PC-3 (cell line): ENCODE data around the gene PIGW. TPM values are rescaled to one million over a fixed set of nuclear protein-coding genes. Genes with fewer than 3 reads are reported as not detected.

Experiments
- ATAC-seq: fragments of 200-7000 bp; cut with Tn5 transposase; 2 replicates; pipeline ENCODE4 v1.9.1; 2020; ENCODE audit warnings: mild to moderate bottlenecking, moderate library complexity
- BruUV-seq: library from RNA; stranded (reverse); fragments of 400-500 nt; replicated peaks from 2 replicates; lab custom pipeline; 2021; lab: Mats Ljungman, UMichigan
- CTCF ChIA-PET: fragments of 300-600 bp; sonication (Branson Sonifier 250); formaldehyde crosslinking; loops from one replicate; lab custom pipeline; 2022; ENCODE audit warnings: antibody characterized with exemption; lab: Charles Lee
- POLR2A ChIA-PET: fragments of 300-600 bp; sonication (Branson Sonifier 250); formaldehyde crosslinking; loops from one replicate; lab custom pipeline; 2022; ENCODE audit warnings: antibody characterized with exemption; ENCODE audit not compliant: unreplicated experiment; lab: Charles Lee
- DNase-seq: peaks from one replicate; pipeline ENCODE4 v3.0.0-alpha.2; 2015
- H2AFZ ChIP-seq: fragments of 300-600 bp; sonication (generic); 2 replicates; pipeline ENCODE4 v1.6.0; 2016; ENCODE audit warnings: antibody characterized with exemption, low read length
- H3F3A ChIP-seq: fragments of 300-600 bp; sonication (generic); one replicate; pipeline ENCODE4 v1.6.0; 2017; ENCODE audit warnings: antibody characterized with exemption, low read length, control low read depth, mild to moderate bottlenecking; ENCODE audit not compliant: unreplicated experiment
- H3K27ac ChIP-seq: fragments of 300-600 bp; sonication (generic); 2 replicates; pipeline ENCODE4 v1.5.1; 2016; ENCODE audit warnings: mild to moderate bottlenecking, low read length
- H3K27me3 ChIP-seq: fragments of 300-600 bp; sonication (generic); 2 replicates; pipeline ENCODE4 v1.6.1; 2016; ENCODE audit warnings: low read length, mixed read lengths
- H3K36me3 ChIP-seq: fragments of 300-600 bp; sonication (generic); 2 replicates; pipeline ENCODE4 v1.6.1; 2016; ENCODE audit warnings: low read depth, mixed run types, low read length, mixed read lengths
- H3K4me1 ChIP-seq: fragments of 300-600 bp; sonication (generic); 2 replicates; pipeline ENCODE4 v1.5.1; 2016; ENCODE audit warnings: low read length; ENCODE audit not compliant: insufficient read depth
- H3K4me2 ChIP-seq: fragments of 300-600 bp; sonication (generic); 2 replicates; pipeline ENCODE4 v1.6.0; 2016; ENCODE audit warnings: low read length
- H3K4me3 ChIP-seq: fragments of 300-600 bp; sonication (generic); 2 replicates; pipeline ENCODE4 v1.5.1; 2016; ENCODE audit warnings: mild to moderate bottlenecking, low read length, mixed read lengths
- H3K79me2 ChIP-seq: fragments of 300-600 bp; sonication (generic); 2 replicates; pipeline ENCODE4 v1.6.1; 2017; ENCODE audit warnings: low read length, mixed read lengths
- H3K9ac ChIP-seq: fragments of 300-600 bp; sonication (generic); 2 replicates; pipeline ENCODE4 v1.6.0; 2016; ENCODE audit warnings: mild to moderate bottlenecking, low read length
- H3K9me2 ChIP-seq: fragments of 300-600 bp; sonication (generic); replicated peaks from 2 replicates; pipeline ENCODE4 v1.6.1; 2016; ENCODE audit warnings: mixed run types, low read length, mixed read lengths
- H3K9me3 ChIP-seq: fragments of 300-600 bp; sonication (generic); 2 replicates; pipeline ENCODE4 v1.6.1; 2016; ENCODE audit warnings: low read length, mixed read lengths
- H4K20me1 ChIP-seq: fragments of 300-600 bp; sonication (generic); 2 replicates; pipeline ENCODE4 v1.6.1; 2016; ENCODE audit warnings: low read length, mixed read lengths
- EZH2 ChIP-seq: fragments of 300-600 bp; sonication (generic); IDR thresholded peaks from one replicate; pipeline ENCODE4 v1.6.1; 2017; ENCODE audit warnings: antibody characterized with exemption, mild to moderate bottlenecking, low read length; ENCODE audit not compliant: unreplicated experiment
- EZH2phosphoT487 ChIP-seq: fragments of 300-600 bp; sonication (generic); IDR thresholded peaks from 2 replicates; pipeline ENCODE4 v1.6.1; 2018; ENCODE audit warnings: mild to moderate bottlenecking, antibody characterized with exemption, low read length, borderline replicate concordance
- intact Hi-C: fragments of 100-400 bp; cut with micrococcal nuclease; formaldehyde crosslinking; loops from 2 replicates; pipeline ENCODE4 v1.9.0; 2023
- total RNA-seq: library from RNA; depleted of rRNA; stranded (reverse); fragments of >200 nt; gene quantifications from 2 replicates; pipeline ENCODE4 v1.2.3, GENCODE V29; 2014
- TF ChIP-seq, protein P1 (sequence below): fragments of 300-600 bp; sonication (generic); conservative IDR thresholded peaks from 2 replicates; pipeline ENCODE4 v1.5.1; 2017; ENCODE audit warnings: antibody characterized with exemption, low read depth, mild to moderate bottlenecking, low read length

The PIGW gene
- total RNA-seq, 1 experiment from 2014 or later = 8.0 TPM

DNA sequence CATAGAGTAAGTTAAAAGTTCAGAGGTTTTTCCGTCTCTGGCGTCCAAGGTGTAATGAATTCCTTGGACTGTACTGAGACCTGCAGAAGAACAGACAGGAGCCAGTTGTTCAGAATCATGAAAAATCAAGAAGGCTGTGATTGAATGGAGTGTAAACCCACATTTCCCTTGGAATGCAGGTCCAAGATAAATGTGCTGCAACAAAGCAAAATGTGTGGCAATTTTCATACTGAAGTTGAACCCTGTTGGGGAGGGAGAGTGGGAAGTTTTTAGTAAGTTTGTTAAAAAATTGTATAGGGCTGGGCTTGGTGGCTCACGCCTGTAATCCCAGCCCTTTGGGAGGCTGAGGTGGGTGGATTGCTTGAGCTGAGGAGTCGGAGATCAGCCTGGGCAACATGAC lies 31.3 kb downstream of the PIGW start:
- H3K4me2 ChIP-seq = no peak overlapping the region
- BruUV-seq = no TSS peak
- no peak overlapping the region for H2AFZ ChIP-seq
- no peak for ATAC-seq
- H3K27ac ChIP-seq = no peak overlapping the region
- ChIA-PET CTCF (no interaction called here), POLR2A (no interaction called here)
- H3K9me3 ChIP-seq = no peaks in the 10 kb centered on the region
- H3F3A ChIP-seq = no peaks in the 10 kb centered on the region
- no peaks in the 10 kb centered on the region for H3K27me3 ChIP-seq
- TF ChIP-seq EZH2 (no peak), EZH2phosphoT487 (no peak)
- TF ChIP-seq, protein P1, sequence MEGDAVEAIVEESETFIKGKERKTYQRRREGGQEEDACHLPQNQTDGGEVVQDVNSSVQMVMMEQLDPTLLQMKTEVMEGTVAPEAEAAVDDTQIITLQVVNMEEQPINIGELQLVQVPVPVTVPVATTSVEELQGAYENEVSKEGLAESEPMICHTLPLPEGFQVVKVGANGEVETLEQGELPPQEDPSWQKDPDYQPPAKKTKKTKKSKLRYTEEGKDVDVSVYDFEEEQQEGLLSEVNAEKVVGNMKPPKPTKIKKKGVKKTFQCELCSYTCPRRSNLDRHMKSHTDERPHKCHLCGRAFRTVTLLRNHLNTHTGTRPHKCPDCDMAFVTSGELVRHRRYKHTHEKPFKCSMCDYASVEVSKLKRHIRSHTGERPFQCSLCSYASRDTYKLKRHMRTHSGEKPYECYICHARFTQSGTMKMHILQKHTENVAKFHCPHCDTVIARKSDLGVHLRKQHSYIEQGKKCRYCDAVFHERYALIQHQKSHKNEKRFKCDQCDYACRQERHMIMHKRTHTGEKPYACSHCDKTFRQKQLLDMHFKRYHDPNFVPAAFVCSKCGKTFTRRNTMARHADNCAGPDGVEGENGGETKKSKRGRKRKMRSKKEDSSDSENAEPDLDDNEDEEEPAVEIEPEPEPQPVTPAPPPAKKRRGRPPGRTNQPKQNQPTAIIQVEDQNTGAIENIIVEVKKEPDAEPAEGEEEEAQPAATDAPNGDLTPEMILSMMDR = no peak
- H3K79me2 ChIP-seq = no peaks in the 10 kb centered on the region
- DNase-seq = no peak
- intact Hi-C loops = no loop called here
- H3K36me3 ChIP-seq = peaks cover 22% of the 10 kb centered on the region
- H4K20me1 ChIP-seq = no peaks in the 10 kb centered on the region
- H3K9ac ChIP-seq = no peak overlapping the region
- H3K4me3 ChIP-seq = no peak overlapping the region
- no peaks in the 10 kb centered on the region for H3K4me1 ChIP-seq
- no peaks in the 10 kb centered on the region for H3K9me2 ChIP-seq

DNA sequence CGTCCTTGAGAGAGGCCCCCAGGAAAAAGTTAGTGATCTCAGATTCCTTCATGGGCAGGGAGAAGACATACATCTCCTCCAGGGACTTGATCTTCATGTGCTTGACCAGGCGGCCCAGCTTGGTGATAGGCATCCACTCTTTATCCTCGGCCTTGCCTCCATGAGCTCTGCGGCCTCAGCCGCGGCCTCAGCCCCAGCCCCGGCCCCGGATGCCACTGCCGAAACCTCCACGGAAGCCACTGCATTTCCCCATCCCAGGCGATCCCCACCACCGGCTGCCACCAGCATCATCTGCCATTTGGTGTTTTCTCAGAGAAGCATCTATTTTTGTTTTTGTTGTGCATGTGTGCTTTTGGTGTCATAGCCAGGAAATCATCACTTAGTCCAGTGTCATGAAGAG lies 40.2 kb downstream of the PIGW start:
- H2AFZ ChIP-seq = no peak overlapping the region
- no peaks in the 10 kb centered on the region for H3K4me1 ChIP-seq
- intact Hi-C loops = no loop called here
- no peaks in the 10 kb centered on the region for H3K9me2 ChIP-seq
- H3F3A ChIP-seq = no peaks in the 10 kb centered on the region
- no peak overlapping the region for H3K27ac ChIP-seq
- no peaks in the 10 kb centered on the region for H3K9me3 ChIP-seq
- no peak for TF ChIP-seq EZH2
- TF ChIP-seq EZH2phosphoT487 = no peak
- TF ChIP-seq, protein P1 = no peak
- ATAC-seq (no peak), DNase-seq (no peak)
- no peak overlapping the region for H3K4me3 ChIP-seq
- ChIA-PET POLR2A (no interaction called here), CTCF (no interaction called here)
- no peaks in the 10 kb centered on the region for H3K27me3 ChIP-seq
- no TSS peak for BruUV-seq
- 0 out of 2 replicates have a peak, but pooled peaks cover 9% of the 10 kb centered on the region for H3K79me2 ChIP-seq
- H4K20me1 ChIP-seq = no peaks in the 10 kb centered on the region; the same call in 1 of the 2 replicates
- H3K4me2 ChIP-seq = no peak overlapping the region
- H3K36me3 ChIP-seq = peaks cover 19% of the 10 kb centered on the region
- no peak overlapping the region for H3K9ac ChIP-seq

DNA sequence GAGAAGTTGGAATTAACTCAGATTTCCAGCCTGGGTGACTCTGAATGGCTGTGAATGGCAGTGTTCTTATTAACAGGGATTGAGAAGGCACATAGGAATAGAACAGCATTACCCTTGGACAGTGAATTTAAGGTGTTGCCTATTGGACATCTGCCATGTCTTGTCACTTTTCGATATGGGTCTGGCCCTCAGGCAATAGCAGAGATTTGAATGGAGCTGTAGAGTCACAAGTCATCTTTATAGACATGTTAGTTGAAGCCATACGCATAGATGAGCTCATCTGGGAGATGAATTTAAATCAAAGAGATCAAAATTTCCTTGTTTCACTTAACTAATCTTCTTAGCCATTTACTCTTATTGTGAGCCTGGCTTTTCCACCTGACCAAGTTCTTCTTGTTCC lies 42.0 kb downstream of the PIGW start:
- DNase-seq = no peak

More for the DNA sequence above, 42.0 kb downstream of the PIGW start:
- H2AFZ ChIP-seq = no peak overlapping the region
- no peak overlapping the region for H3K4me3 ChIP-seq
- no TSS peak for BruUV-seq
- ChIA-PET CTCF (no interaction called here), POLR2A (no interaction called here)
- H3K36me3 ChIP-seq = peaks cover 21% of the 10 kb centered on the region
- no peak overlapping the region for H3K9ac ChIP-seq
- 0 out of 2 replicates have a peak, but pooled peaks cover 9% of the 10 kb centered on the region for H3K79me2 ChIP-seq
- H3K27ac ChIP-seq = no peak overlapping the region
- intact Hi-C loops = no loop called here
- no peaks in the 10 kb centered on the region for H3K9me3 ChIP-seq
- no peaks in the 10 kb centered on the region; the same call in 1 of the 2 replicates for H4K20me1 ChIP-seq
- H3K4me2 ChIP-seq = no peak overlapping the region
- H3K9me2 ChIP-seq = no peaks in the 10 kb centered on the region
- H3F3A ChIP-seq = no peaks in the 10 kb centered on the region
- ATAC-seq = no peak
- TF ChIP-seq, protein P1 = no peak
- TF ChIP-seq EZH2phosphoT487 (no peak), EZH2 (no peak)
- H3K4me1 ChIP-seq = no peaks in the 10 kb centered on the region
- H3K27me3 ChIP-seq = no peaks in the 10 kb centered on the region
